Pulmonary artery endothelial cell (primary cell): Measurements from ENCODE around the gene AOX1. TPM values are rescaled to one million over a fixed set of nuclear protein-coding genes. Genes with fewer than 3 reads are reported as not detected.
"Not testable (repeated sequence)": the region's sequence is repeated elsewhere in the genome, so short reads cannot be mapped to it uniquely, and the experiment has no call there.

Experiments
- DNase-seq: peaks from one replicate; pipeline ENCODE4 v3.0.0-alpha.2; 2011; ENCODE audit warnings: low read depth, low spot score
- total RNA-seq: library from RNA; depleted of rRNA; stranded (reverse); fragments of >200 nt; gene quantifications from 2 replicates; pipeline ENCODE4 v1.2.3, GENCODE V29; 2014

AOX1 gene
- 3.4 and 14.5 TPM in 2 replicates for total RNA-seq

- DNase-seq = no peak
These were observed at the start of gene AOX1 for GRCh38 chr2:200585730-200586643. Gene AOX1 (plus strand): TSS chr2:200586014. CDS start chr2:200586109, 95 bp downstream.

GRCh38 chr2:200538139-200538538 lies 47.7 kb upstream of the AOX1 start:
- DNase-seq = no peak

GRCh38 chr2:200540793-200541192 lies 45.0 kb upstream of the AOX1 start:
- DNase-seq = no peak

GRCh38 chr2:200566596-200566995 lies 19.2 kb upstream of the AOX1 start:
- DNase-seq = not testable (repeated sequence)

- no peak for DNase-seq
These were observed 17.9 kb upstream of the AOX1 start for GRCh38 chr2:200567932-200568331.

GRCh38 chr2:200575957-200576356 lies 9.9 kb upstream of the AOX1 start:
- DNase-seq = no peak

GRCh38 chr2:200577027-200577426 lies 8.8 kb upstream of the AOX1 start:
- DNase-seq = no peak

- DNase-seq = no peak
These were observed 7.0 kb upstream of the AOX1 start for GRCh38 chr2:200578778-200579177.

GRCh38 chr2:200584639-200585038 lies 1.2 kb upstream of the AOX1 start:
- no peak for DNase-seq

GRCh38 chr2:200585340-200585729 lies 479 bp upstream of the AOX1 start:
- no peak for DNase-seq

- no peak for DNase-seq
These were observed 796 bp downstream of the AOX1 start for GRCh38 chr2:200586644-200586975.

GRCh38 chr2:200587007-200587616 lies 1.3 kb downstream of the AOX1 start:
- DNase-seq = no peak

GRCh38 chr2:200588076-200588678 lies 2.4 kb downstream of the AOX1 start:
- no peak for DNase-seq

GRCh38 chr2:200590090-200590489 lies 4.3 kb downstream of the AOX1 start:
- DNase-seq = no peak

GRCh38 chr2:200591308-200591707 lies 5.5 kb downstream of the AOX1 start:
- no peak for DNase-seq

- no peak for DNase-seq
These were observed 6.7 kb downstream of the AOX1 start for GRCh38 chr2:200592406-200593075.

- no peak for DNase-seq
These were observed 8.1 kb downstream of the AOX1 start for GRCh38 chr2:200593905-200594304.

GRCh38 chr2:200595913-200596312 lies 10.1 kb downstream of the AOX1 start:
- no peak for DNase-seq

- DNase-seq = no peak
These were observed 11.2 kb downstream of the AOX1 start for GRCh38 chr2:200596774-200597570.

GRCh38 chr2:200599206-200599605 lies 13.4 kb downstream of the AOX1 start:
- DNase-seq = no peak

- DNase-seq = no peak
These were observed 14.9 kb downstream of the AOX1 start for GRCh38 chr2:200600549-200601225.
